ENCODE results near the gene DLGAP3.

GRCh38 chr1:34843392-34844251 is 85.8 kb downstream of the DLGAP3 start:
- TF ChIP-seq POLR2A (IDR thresholded peaks at IDR 0.05; ENCODE audit: low read length) = no peak
- no peak for TF ChIP-seq GATA1 (IDR thresholded peaks at IDR 0.05; ENCODE audit: low read depth, low read length)

Data from erythroblast (primary cell).